HEK293T (cell line): ENCODE results near the gene MOSPD2.

Source experiments
- BHLHE40 ChIP-seq: fragments of 450-650 bp; IDR thresholded peaks from 2 replicates; pipeline ENCODE4 v1.6.1; 2016; ENCODE audit warnings: mild to moderate bottlenecking, moderate library complexity, borderline replicate concordance
- FOXA1 ChIP-seq: fragments of 450-650 bp; IDR thresholded peaks from 2 replicates; pipeline ENCODE4 v1.6.1; 2016; ENCODE audit warnings: mild to moderate bottlenecking
- FOXK2 ChIP-seq: fragments of 450-650 bp; IDR thresholded peaks from 2 replicates; pipeline ENCODE4 v1.6.1; 2016; ENCODE audit warnings: mild to moderate bottlenecking
- HDGF ChIP-seq: fragments of 450-650 bp; IDR thresholded peaks from 2 replicates; pipeline ENCODE4 v1.6.1; 2017; ENCODE audit warnings: antibody characterized with exemption, borderline replicate concordance
- LEF1 ChIP-seq: fragments of 450-650 bp; IDR thresholded peaks from 2 replicates; pipeline ENCODE4 v1.6.1; 2017; ENCODE audit warnings: mild to moderate bottlenecking, borderline replicate concordance
- SP1 ChIP-seq: fragments of 450-650 bp; IDR thresholded peaks from 2 replicates; pipeline ENCODE4 v1.6.1; 2017
- SUZ12 ChIP-seq: fragments of 450-650 bp; IDR thresholded peaks from 2 replicates; pipeline ENCODE4 v1.6.1; 2016; ENCODE audit warnings: mild to moderate bottlenecking

- no peak for TF ChIP-seq HDGF
- no peak for TF ChIP-seq BHLHE40
- no peak for TF ChIP-seq FOXK2
- no peak for TF ChIP-seq SUZ12
- TF ChIP-seq LEF1 = no peak
- no peak for TF ChIP-seq SP1
- TF ChIP-seq FOXA1 = no peak
Observed at GRCh38 chrX:14851526-14851925, 21.7 kb upstream of the MOSPD2 start.
